Endometrium (tissue), 2 donors: ENCODE results near the gene MUC6.

Experiments
- FAIRE-seq: peaks from 2 replicates; lab custom pipeline; 2012; peaks lifted over from hg19 to GRCh38; lab: Jason Lieb, UNC
- donor health status: control.
- donor health status: control.

Gene MUC6

GRCh38 chr11:987671-988070, 48.8 kb downstream of the MUC6 start:
- FAIRE-seq: no peak

- FAIRE-seq: no peak
Measured at GRCh38 chr11:986952-987305, 49.6 kb downstream of the MUC6 start.

- FAIRE-seq: no peak
Measured at GRCh38 chr11:986270-986951, 50.1 kb downstream of the MUC6 start.

- no peak for FAIRE-seq
Measured at GRCh38 chr11:985848-986247, 50.7 kb downstream of the MUC6 start.

- FAIRE-seq: no peak
Measured at GRCh38 chr11:985406-985805, 51.1 kb downstream of the MUC6 start.

GRCh38 chr11:984546-984945, 52.0 kb downstream of the MUC6 start:
- FAIRE-seq: no peak

- no peak for FAIRE-seq
Measured at GRCh38 chr11:981764-982163, 54.8 kb downstream of the MUC6 start.

- no peak for FAIRE-seq
Measured at GRCh38 chr11:980438-981357, 55.8 kb downstream of the MUC6 start.

- FAIRE-seq: no peak
Measured at GRCh38 chr11:978781-979180, 57.7 kb downstream of the MUC6 start.

- no peak for FAIRE-seq
Measured at GRCh38 chr11:977830-978720, 58.4 kb downstream of the MUC6 start.

- no peak for FAIRE-seq
Measured at GRCh38 chr11:976431-977160, 59.9 kb downstream of the MUC6 start.

GRCh38 chr11:975827-976226, 60.7 kb downstream of the MUC6 start:
- no peak for FAIRE-seq

GRCh38 chr11:975376-975775, 61.1 kb downstream of the MUC6 start:
- peak; percentile 58 for FAIRE-seq

- FAIRE-seq: no peak
Measured at GRCh38 chr11:973237-973636, 63.3 kb downstream of the MUC6 start.

- FAIRE-seq: no peak
Measured at GRCh38 chr11:972523-973211, 63.9 kb downstream of the MUC6 start.

GRCh38 chr11:971731-972365, 64.7 kb downstream of the MUC6 start:
- no peak for FAIRE-seq

- FAIRE-seq: no peak
Measured at GRCh38 chr11:971092-971690, 65.3 kb downstream of the MUC6 start.

- FAIRE-seq: no peak
Measured at GRCh38 chr11:970319-970871, 66.1 kb downstream of the MUC6 start.

- FAIRE-seq: no peak
Measured at GRCh38 chr11:969651-970205, 66.8 kb downstream of the MUC6 start.

GRCh38 chr11:968822-969221, 67.7 kb downstream of the MUC6 start:
- no peak for FAIRE-seq
